T-helper 9 cell (primary cell): ENCODE data around the gene SEMA6A.

Experiments used
- DNase-seq: peaks from one replicate; pipeline ENCODE4 v3.0.0-alpha.2; 2020

The SEMA6A gene

DNA sequence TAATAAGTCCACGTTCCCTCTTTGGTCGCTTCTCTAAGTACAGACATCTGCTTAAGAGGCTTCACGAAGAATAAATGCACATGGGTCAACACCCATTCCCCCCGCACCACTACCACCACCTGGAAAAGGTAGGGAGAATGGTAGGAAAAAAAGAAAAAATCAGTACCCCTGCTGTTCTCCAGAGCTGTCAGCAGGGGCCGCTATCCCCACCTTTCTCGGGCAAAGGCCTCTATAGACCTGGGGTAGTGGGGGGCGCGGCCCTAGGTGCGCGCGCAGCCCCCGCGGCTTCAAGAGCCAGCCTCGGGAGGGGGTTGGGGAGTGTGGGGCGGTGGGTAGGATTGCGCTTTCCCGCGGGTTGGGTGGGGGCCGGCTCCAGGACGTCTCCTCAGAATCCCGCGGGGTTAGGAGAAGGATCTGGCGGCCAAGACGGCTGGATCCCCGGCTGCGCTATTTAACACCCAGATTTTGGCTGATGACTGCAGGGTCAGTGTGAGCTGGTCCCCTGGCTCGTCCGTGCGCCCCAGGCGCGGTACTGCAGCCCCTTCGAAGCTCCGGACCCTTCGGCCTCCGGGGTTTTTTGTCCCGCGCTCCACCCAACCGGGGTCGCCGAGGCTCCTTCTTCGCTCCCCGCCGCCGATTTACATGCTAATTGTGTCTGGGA is 1.6 kb upstream of the SEMA6A start:
- no peak for DNase-seq

DNA sequence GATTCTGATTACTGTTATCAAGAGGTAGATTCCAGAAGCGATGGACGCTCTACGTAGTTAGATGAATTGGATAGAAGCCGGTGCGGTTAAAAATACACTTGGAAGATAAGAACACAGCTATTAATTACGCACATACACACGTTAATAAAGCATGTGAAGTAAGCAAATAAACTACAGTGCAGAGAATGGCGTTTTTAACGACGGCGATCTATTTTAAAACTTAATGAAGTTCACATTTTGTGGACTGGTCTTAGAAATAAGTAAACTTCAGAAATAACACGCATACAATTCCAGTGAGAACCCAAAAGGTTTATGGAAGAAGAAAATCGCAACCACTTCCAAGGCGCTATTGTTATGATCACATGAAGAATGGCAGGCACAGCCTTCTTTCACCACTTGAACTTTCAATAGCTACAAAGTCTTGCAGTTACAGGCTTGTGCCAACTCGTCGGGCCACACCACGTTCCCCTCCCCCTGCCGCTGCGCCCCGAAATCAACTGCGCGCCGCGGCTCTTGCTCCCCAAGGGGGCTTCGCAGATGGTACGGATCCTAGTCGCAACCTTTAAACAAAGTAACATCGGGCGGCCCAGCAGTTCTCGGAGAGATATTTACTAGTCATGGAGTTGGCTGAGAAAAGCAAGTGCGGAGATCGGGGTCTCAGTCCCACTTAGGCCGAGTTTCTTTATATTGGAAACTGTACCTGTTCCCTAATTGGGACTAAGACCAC is 866 bp upstream of the SEMA6A start:
- no peak for DNase-seq

DNA sequence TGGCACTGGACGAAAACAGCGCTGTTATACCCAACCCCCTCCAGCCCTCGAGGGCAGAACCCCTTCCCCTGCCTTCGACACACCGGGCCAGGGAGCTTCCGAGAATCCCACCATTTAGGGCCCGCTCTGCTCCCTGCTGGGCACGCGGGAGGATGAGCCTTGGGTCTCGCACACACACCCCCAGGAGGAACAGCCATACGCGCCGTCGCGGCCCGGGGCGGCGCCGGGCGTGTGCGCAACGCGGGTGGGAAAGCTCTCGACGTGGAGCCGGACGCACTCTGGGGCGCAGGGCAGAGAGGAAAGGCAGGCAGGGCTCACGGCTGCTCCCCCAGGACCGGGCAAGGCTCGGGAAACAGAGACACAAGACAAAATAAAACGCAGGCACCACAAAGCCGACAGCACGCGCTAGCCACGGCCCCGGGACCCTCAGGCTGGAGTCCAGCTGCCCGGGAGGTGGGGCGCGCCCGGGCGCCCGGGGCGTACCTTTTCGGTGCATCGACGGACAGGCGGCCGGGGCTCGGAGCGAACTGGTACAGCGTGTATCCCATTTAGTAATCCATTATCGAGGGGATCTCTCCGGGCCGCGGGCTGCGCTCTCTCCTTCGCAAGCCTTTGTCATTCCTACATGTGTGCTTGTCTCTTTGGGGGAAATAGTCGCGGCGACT is 789 bp downstream of the SEMA6A start:
- DNase-seq, result no peak

DNA sequence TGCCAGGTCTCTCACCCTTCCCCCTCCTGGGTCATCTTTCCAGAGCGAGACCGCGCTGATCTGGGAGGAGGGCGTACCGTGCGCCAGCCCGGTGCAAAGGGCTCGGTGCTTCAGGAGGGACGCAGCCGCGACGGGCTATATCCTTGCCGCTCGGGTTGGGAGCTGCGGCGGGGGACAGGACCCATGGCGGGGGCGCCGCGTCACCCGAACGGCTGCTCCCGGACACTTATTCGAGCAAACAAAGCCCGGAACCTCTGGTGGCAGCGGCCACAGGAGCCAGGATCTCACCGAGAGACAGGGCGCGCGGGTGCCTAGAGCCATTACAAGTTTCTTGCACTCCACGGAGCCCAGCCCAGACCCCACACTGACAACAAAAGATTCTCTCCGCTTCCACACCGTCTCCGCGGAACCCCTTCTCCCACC is 1.3 kb downstream of the SEMA6A start:
- DNase-seq, result no peak

DNA sequence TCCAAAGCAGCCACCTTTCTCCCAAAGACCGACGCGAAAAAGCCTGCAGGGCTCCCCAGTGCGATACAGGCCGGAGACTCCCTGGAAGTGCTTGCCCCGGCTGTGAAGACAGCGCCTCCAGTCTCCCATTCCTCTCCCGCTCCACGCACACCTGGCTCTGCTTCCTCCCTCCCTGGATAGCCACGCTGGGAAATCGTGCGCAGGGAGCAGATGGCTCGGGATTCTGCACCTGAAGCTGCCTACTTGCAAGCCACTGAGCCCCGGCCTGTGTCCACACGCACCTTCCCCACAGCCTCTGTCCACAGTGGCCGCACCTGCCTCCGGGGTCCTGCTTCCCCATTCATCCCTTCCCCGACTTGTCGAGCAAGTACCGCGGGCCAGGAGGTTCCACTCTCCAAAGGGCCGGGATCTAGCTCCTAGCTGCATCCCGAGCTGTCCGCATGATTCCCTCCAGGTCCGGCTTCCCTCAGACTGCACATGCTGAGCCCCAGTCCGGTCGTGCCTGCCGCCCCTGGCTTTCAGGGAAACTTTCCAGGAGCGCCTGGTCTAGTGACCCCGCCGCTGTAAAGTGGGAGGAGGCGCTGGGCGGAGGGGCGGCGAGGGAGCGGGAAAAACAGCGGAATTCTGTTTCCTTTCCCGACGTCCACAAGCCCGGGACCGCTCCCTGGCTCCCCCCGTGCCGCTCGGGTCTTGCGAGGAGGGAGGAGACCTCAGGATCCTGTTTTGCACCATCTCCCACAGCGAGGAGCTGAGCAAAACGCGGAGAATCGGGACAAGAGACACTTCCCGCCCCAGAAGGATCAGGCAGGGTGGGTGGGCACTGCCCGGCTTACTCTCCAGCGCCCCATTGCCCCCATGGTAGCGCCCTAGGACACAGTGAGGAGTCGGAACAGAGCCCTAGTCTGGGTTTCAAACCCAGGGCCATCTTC is 2.0 kb downstream of the SEMA6A start:
- no peak for DNase-seq

DNA sequence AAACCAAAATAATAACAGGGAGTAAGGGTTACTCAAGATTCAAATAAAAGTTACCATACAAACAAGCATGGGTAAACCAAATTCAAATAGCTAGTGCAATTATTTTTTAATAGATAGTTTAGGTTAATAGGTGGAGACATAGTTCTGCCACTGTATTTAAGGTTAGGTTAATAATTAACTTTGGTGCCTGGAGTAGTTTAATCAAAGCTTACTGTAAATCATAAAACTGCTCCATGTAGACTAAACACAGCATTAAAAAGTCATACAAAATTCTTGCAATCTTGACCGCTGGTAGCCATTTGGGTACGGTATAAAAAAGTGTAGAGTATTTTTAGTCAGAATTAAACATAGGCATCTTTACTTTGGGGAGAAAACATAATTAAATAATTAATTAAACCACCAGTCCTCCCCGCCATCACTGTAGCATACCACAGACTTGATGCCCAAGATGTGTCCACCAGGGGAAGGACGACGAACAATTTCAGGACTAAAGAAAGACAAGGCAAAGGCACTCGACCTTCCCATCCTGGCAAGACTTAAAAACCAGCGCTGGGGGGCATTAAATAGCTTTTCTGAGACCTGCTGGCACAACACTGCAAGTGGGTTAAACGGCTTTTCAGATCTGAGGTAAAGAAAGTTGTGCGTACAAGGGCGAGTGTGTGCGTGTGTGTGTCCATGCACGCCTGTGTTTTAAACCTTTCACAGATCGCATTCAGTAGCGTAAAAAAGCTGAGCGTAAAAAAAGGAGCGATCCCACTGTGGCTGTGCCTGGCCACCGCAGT is 2.9 kb downstream of the SEMA6A start:
- no peak for DNase-seq

DNA sequence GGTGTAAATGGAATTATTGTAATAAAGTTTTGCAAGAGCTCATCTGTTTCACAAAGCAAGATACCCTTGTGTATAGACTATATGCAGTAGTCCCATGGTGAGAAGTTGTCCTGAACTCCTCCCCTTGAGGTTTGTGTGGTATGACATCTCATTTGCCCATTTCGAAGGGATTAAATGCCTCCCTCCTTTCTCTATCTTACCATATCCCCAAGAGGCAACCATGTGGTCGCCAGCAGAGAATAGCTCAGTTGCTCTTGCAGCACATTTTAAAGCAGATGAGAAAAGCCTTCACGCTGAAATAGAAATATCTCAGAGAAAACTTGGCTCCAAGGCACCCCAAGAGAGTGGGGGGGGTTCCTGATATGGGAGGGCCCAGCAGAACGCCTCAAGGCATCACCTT is 4.6 kb downstream of the SEMA6A start:
- DNase-seq, result no peak

DNA sequence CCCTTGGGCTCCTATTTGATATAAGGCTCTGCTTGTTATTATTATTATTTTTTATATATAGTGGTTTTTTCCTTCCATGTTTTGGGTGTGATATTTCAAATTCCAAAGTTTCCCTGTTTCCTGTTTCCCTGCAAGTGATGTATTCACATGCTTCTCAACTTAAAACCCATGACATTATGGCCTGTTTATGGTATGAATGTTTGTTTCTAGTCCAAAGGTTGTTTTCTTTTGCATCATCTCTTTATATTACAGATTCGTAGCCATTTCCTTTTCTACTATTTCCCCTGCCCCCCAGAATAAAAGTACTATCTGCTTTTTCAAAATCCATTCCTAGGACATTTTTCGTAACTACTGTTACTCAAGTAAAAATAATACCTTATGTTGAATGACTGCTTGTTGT is 7.5 kb downstream of the SEMA6A start:
- DNase-seq, result no peak

DNA sequence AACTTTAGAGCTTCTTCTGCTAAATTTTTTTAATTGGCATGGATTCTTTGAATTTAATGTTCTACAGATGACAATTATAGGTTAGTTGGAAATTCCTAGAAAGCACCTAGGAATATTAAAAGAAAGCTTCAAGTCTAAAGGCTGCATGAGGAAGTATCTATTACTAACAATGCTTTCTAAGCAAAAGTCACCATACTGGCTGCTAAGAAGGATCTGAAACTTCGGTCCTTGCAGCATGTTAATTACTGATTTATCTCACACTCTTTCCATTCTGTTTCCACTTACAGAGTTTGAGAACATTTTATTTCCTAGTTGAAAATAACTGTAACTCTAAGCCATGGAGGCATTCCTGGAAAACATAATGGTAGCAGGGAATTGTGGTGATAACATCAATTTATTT is 8.4 kb downstream of the SEMA6A start:
- DNase-seq, result no peak

DNA sequence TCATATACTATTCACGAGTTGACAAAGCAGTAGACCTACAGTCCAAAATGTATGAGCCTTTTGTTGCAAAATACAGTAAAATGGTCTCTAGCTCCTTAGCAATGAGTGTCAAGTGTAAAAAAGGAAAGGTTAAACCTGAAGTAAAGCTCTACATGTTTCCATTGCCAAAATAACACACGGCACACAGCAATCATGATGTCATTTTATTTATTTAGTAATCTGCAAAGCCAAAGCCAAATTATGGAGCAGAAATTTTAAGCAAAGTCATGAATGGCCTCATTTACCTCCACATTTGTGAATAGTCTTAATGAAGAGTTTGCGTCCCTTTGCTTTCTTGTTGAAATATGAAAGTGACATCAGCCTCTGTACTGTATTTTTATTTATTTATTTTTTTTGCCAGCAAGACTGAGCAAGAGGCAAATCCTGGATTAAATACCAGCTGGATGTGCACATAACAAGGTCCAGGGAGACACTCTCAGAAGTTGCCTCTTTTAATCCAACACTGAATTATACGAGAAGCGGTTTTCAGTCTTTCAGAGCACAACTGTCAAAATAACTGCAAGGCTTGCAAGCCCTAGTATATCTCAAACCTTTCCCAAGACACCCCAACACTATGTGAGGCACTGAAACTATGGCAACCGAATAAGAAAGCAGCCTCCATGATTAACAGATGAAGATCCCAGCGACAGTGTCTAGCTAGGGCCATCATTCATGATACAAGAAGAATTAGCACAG is 9.7 kb downstream of the SEMA6A start:
- no peak for DNase-seq

DNA sequence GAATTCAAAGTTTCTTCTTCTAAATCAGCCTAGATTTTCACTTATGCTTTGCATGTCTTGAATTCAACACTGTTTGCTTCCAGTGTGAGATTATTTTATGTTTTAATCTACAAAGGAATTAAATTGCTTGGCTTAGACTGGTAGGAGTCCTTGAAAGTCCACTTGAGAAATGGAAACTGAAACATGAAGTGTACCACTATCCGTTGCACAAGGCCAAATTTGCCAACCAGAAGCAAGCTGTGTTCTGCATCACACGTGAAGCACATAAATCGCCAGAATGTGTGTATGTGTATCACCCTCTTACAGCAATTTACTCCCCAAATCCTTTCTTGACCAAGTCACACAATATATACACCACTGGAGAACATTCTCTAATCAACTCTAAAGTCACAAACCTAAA is 10.3 kb downstream of the SEMA6A start:
- DNase-seq, result no peak

DNA sequence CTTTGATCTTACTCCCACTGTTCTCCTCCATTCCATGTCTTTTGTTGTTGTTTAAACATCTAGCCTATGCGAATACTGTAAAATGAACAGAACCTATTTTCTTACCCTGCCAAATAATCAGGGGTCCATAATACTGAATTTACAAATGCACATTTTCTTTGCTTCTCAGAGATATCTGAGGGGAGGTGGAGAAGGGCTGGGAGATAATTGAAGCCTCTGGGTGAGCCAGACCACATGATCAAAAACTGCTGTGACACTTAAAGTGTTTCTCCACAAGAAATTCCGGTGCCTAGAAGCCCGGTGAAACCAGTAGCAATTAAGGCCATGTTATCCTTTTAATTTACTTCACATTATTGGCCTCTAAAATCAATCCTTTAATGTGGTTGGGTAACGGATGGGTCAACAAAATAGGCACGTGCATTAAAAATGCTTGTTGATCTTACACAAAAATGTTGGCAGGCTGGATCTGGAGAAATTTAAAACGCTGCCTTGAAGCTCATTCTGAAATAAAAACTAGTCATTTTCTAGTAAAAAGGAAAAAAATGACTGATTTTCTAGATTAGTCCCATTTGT is 10.8 kb downstream of the SEMA6A start:
- DNase-seq, result no peak

DNA sequence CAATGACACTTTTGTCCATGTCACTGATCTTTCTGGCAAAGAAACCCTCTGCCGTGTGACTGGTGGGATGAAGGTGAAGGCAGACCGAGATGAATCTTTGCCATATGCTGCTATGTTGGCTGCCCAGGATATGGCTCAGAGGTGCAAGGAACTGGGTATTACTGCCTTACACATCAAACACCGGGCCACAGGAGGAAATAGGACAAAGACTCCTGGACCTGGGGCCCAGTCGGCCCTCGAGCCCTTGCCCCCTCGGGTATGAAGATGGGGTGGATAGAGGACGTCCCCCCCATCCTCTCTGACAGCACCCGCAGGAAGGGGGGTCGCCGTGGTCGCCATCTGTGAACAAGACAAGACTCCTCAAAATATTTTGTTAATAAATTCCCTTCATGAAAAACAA is 12.0 kb downstream of the SEMA6A start:
- no peak for DNase-seq

DNA sequence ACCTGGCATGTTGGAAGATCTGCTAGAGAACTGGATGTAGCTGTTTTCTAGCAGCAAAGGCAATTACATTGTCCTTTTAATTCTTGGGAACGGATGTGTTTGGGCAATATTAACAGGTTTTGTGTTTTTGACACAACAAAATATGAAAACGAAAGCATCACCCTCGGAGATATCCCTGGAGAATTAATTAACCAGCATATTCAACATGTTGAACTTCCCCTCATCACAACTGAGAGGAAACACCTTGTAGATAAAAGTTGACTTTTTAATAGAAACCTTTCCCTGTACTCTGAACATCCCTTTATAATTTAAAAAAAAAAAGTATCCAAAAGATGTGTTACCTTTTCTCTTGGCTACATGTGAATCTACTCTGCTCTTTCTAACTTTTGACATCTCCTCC is 13.0 kb downstream of the SEMA6A start:
- no peak for DNase-seq

DNA sequence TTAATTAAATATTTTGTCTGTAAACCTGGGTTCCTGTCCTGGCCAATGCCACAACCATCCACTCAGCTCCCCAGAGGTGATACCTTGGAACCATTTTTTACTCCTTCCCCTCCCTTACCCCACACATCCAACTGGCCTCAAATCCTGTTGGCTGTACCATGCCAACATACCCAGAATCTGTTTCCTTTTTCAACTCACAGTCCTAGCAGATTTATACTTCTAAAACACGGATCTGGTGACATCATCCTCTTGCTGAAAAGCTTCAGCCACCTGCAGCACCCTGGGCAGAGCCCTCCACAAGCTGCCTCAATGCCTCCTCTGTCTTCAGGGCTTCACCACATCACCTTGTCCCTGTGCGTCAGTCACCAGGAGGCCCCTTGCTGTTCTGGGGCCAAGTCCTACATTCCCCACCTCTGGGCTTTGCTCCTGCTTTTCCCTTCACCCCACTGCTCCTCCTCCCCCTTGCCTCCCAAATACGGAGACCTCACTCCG is 14.9 kb downstream of the SEMA6A start:
- no peak for DNase-seq

DNA sequence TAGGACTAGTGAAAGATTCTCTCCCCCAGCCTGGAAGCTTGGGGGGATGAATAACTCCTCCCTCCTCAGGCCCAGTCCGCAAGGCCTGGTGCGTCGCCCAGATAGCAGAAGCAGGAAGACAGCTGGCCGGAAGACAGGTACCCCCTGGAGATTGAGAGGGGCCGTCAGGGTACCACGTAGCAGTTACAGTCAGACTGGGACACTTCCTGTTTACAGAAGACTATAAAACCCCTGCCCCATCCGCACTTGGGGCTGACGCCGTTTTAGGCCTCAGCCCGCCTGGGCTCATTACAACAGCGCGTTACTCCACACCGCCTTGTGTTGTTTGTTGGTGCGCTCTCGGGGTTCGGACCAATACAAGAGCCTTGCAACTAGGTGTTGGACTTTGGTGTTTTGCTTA is 15.4 kb downstream of the SEMA6A start:
- DNase-seq, result no peak

DNA sequence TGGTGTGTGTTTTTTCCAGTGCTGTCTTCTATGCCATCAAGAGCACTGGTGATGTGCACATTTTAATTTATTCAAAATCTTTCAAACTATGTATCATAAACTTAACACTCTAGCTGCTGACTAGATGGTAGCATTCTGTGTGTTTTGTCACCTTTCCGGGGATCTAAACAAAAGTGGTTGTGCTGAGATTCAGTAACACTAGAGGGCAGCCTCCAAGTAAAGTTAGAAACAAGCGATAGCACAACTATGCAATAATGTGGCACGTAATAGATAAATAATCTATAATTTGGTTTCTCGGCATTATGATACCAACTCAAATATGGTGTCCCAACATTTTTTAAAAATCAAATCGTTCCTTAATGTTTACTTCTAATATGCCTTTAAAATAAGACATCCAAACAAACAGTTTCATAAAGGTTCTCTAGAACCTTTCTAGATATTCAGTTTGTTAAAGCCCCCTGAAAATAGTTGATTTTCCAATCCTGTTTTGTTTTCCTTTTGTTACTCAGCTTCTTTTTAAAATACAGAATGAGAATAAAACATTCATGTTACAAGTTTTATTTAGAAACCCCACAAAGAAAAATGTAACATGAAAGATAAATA is 16.9 kb downstream of the SEMA6A start:
- DNase-seq, result no peak

DNA sequence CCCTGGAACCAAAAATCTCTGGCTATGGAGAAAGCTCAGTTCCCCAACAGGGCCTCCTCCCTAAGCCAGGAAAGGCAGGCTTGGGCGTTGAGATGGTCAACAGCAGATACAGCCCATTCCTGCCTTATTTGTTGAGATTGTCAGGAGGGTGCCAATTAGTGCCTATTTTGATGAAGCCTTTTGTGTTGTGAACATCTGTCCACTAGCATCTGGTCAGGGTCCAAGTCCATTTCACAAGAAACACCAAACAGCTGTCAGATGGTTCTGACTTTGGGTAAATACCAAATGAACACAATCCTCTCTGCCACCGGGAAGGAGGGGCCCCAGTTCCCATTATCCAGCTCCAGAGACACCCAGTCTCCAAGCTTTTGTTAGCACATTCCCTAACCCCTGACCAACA is 19.9 kb downstream of the SEMA6A start:
- DNase-seq, result no peak

DNA sequence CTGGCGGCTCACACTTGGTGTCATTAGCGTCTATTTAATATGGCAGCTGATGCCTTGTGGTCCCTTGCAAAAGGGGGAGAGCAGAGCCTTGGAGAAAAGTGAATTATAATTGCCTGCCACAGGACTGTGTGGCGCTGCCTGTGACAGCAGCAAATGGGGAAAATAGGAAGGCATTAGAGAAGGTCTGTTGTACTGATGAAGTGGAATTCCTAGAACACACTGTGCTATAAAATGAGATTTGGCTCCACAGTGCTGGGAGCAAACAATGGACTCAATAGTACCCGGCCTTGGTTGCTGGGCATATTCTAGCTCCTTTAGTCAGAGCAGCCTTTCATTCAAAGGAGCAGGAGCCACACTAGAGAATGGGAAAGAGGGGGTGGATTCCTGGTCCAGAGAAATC is 21.3 kb downstream of the SEMA6A start:
- DNase-seq, result no peak

DNA sequence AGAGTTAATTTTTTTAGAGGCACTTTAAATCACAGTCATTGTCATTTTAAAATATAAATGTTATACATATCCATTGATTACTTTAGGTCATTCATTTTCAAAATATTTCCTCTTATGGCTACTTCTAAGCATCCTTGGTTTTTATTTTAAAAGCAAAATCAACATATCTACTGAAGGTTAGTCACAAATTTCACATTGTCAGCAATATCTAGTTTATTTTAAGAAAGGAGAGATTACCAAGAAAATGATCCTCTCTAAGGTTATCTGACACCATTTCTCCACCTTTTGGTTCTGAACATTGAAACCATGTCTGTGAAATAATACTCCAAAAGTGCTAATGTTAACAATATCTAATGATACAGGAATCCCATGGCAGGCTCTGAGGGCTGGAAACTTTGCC is 24.5 kb downstream of the SEMA6A start:
- DNase-seq, result no peak

DNA sequence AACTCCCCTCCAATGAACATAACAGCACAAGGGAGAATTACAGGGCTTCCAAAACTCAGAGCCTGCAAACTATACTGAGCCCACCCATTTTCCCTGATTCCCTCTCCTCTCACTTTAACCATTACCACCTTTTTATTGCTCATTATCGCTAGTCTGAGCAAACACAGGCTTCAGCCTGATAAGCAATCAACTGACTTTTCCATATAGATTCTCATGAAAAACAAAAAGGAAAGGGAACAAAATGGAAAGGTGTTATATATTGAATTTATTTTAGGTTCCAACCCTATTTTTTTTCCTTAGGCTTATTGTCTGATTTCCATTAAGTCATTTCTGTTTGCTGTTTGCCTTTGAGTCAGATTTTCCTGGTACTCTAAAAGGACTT is 27.9 kb downstream of the SEMA6A start:
- no peak for DNase-seq
